Measurements from ENCODE around the gene DSCAML1.

- TF ChIP-seq POLR2A (IDR thresholded peaks at IDR 0.05) (no peak), CTCF (IDR thresholded peaks at IDR 0.05) (no peak)
Measured at GRCh38 chr11:117547946-117548345, 249.1 kb downstream of the DSCAML1 start.
